ENCODE data around the gene KLHL17.
"Not testable (repeated sequence)": the region's sequence is repeated elsewhere in the genome, so short reads cannot be mapped to it uniquely, and the experiment has no call there.

The KLHL17 gene

GRCh38 chr1:981955-982558, 21.7 kb downstream of the KLHL17 start, which contains the start of gene PERM1:
TSS of gene PERM1 (minus strand) at chr1:982093. CDS start at chr1:981029, 1,064 bp downstream.
- no peak within 1 kb of the TSS for H3K4me3 ChIP-seq (ENCODE audit: low read length)
- DNase-seq (ENCODE audit: low read depth), result no peak
- no peak for TF ChIP-seq CTCF (IDR thresholded peaks at IDR 0.05; ENCODE audit: insufficient read depth, low read depth, low read length, missing control alignments)

- H3K4me3 ChIP-seq (ENCODE audit: low read length), result no peak overlapping the region
- no peak for DNase-seq (ENCODE audit: low read depth)
- TF ChIP-seq CTCF (IDR thresholded peaks at IDR 0.05; ENCODE audit: insufficient read depth, low read depth, low read length, missing control alignments), result no peak
Observed at GRCh38 chr1:982765-983436, 22.5 kb downstream of the KLHL17 start.

GRCh38 chr1:983798-984475, 23.6 kb downstream of the KLHL17 start:
- H3K4me3 ChIP-seq (ENCODE audit: low read length), result no peak overlapping the region
- no peak for DNase-seq (ENCODE audit: low read depth)
- TF ChIP-seq CTCF (IDR thresholded peaks at IDR 0.05; ENCODE audit: insufficient read depth, low read depth, low read length, missing control alignments), result peak; percentile 69

- H3K4me3 ChIP-seq (ENCODE audit: low read length), result no peak overlapping the region
- no peak for DNase-seq (ENCODE audit: low read depth)
- no peak for TF ChIP-seq CTCF (IDR thresholded peaks at IDR 0.05; ENCODE audit: insufficient read depth, low read depth, low read length, missing control alignments)
Observed at GRCh38 chr1:984476-984814, 24.1 kb downstream of the KLHL17 start.

- no peak overlapping the region for H3K4me3 ChIP-seq (ENCODE audit: low read length)
- no peak for TF ChIP-seq CTCF (IDR thresholded peaks at IDR 0.05; ENCODE audit: insufficient read depth, low read depth, low read length, missing control alignments)
- no peak for DNase-seq (ENCODE audit: low read depth)
Observed at GRCh38 chr1:985126-985525, 24.7 kb downstream of the KLHL17 start.

- not testable (repeated sequence) for DNase-seq (ENCODE audit: low read depth); H3K4me3 ChIP-seq (ENCODE audit: low read length)
Observed at GRCh38 chr1:988061-988460, 27.7 kb downstream of the KLHL17 start.

GRCh38 chr1:991275-991674, 30.9 kb downstream of the KLHL17 start:
- not testable (repeated sequence) for DNase-seq (ENCODE audit: low read depth)

GRCh38 chr1:991895-992294, 31.5 kb downstream of the KLHL17 start:
- DNase-seq (ENCODE audit: low read depth), result no peak
- TF ChIP-seq CTCF (IDR thresholded peaks at IDR 0.05; ENCODE audit: insufficient read depth, low read depth, low read length, missing control alignments), result no peak
- H3K4me3 ChIP-seq (ENCODE audit: low read length), result no peak overlapping the region

More at GRCh38 chr1:991275-991674, 30.9 kb downstream of the KLHL17 start:
- H3K4me3 ChIP-seq (ENCODE audit: low read length), result not testable (repeated sequence)
